GM18499 (cell line): ENCODE results near the gene METTL4.

ENCODE experiments used
- ATAC-seq: cut with Tn5 transposase; IDR thresholded peaks from one replicate; pipeline ENCODE4 v1.9.1; 2021; ENCODE audit warnings: moderate number of reproducible peaks; ENCODE audit not compliant: insufficient read depth, unreplicated experiment

METTL4 gene

GRCh38 chr18:2568605-2569004 lies 2.7 kb downstream of the METTL4 start:
- no peak for ATAC-seq

- no peak for ATAC-seq
Measured at GRCh38 chr18:2568129-2568528, 3.2 kb downstream of the METTL4 start.

- no peak for ATAC-seq
Measured at GRCh38 chr18:2564373-2564772, 6.9 kb downstream of the METTL4 start.

- ATAC-seq = no peak
Measured at GRCh38 chr18:2559249-2559648, 12.1 kb downstream of the METTL4 start.

GRCh38 chr18:2557536-2557935 lies 13.8 kb downstream of the METTL4 start:
- ATAC-seq = no peak

- ATAC-seq = no peak
Measured at GRCh38 chr18:2555895-2556294, 15.4 kb downstream of the METTL4 start.

GRCh38 chr18:2554696-2555095 lies 16.6 kb downstream of the METTL4 start:
- no peak for ATAC-seq

GRCh38 chr18:2551425-2551824 lies 19.9 kb downstream of the METTL4 start:
- ATAC-seq = no peak

- ATAC-seq = no peak
Measured at GRCh38 chr18:2549462-2549861, 21.8 kb downstream of the METTL4 start.

- no peak for ATAC-seq
Measured at GRCh38 chr18:2547477-2548087, 23.7 kb downstream of the METTL4 start.

GRCh38 chr18:2545155-2545554 lies 26.1 kb downstream of the METTL4 start:
- ATAC-seq = no peak

GRCh38 chr18:2541925-2542563 lies 29.3 kb downstream of the METTL4 start:
- peak; percentile 71 for ATAC-seq

GRCh38 chr18:2540575-2540974 lies 30.7 kb downstream of the METTL4 start:
- ATAC-seq = no peak

- ATAC-seq = no peak
Measured at GRCh38 chr18:2538844-2539243, 32.5 kb downstream of the METTL4 start.

GRCh38 chr18:2538236-2538635 lies 33.1 kb downstream of the METTL4 start:
- ATAC-seq = no peak

- ATAC-seq = no peak
Measured at GRCh38 chr18:2537296-2537695, 34.0 kb downstream of the METTL4 start.

- no peak for ATAC-seq
Measured at GRCh38 chr18:2536493-2536892, 34.8 kb downstream of the METTL4 start.

GRCh38 chr18:2536063-2536462 lies 35.2 kb downstream of the METTL4 start:
- no peak for ATAC-seq

GRCh38 chr18:2535419-2535910 lies 35.8 kb downstream of the METTL4 start:
- ATAC-seq = no peak

- no peak for ATAC-seq
Measured at GRCh38 chr18:2534906-2535305, 36.4 kb downstream of the METTL4 start.

- no peak for ATAC-seq
Measured at GRCh38 chr18:2532797-2533196, 38.5 kb downstream of the METTL4 start.

GRCh38 chr18:2531751-2532150 lies 39.6 kb downstream of the METTL4 start:
- no peak for ATAC-seq
